Neuronal stem cell (in vitro differentiated cells): ENCODE results near the gene ORC3.

ENCODE experiments used
- DNase-seq: peaks from one replicate; pipeline ENCODE4 v3.0.0-alpha.2; 2013; ENCODE audit warnings: low spot score
- H2AFZ ChIP-seq: one replicate; pipeline ENCODE4 v1.6.1; 2013; ENCODE audit warnings: mild to moderate bottlenecking, low read length, inconsistent platforms
- H2AK5ac ChIP-seq: 2 replicates; pipeline ENCODE4 v1.6.1; 2013; ENCODE audit warnings: low read depth, mild to moderate bottlenecking, inconsistent platforms, low read length, moderate library complexity, mixed read lengths
- H2BK120ac ChIP-seq: 2 replicates; pipeline ENCODE4 v1.6.1; 2013; ENCODE audit warnings: low read depth, mild to moderate bottlenecking, inconsistent platforms, low read length, moderate library complexity, mixed read lengths
- H2BK12ac ChIP-seq: one replicate; pipeline ENCODE4 v1.6.1; 2013; ENCODE audit warnings: low read length, inconsistent platforms
- H2BK15ac ChIP-seq: 2 replicates; pipeline ENCODE4 v1.6.1; 2013; ENCODE audit warnings: mild to moderate bottlenecking, low read length, inconsistent platforms, mixed read lengths
- H2BK5ac ChIP-seq: one replicate; pipeline ENCODE4 v1.6.1; 2013; ENCODE audit warnings: inconsistent platforms, mild to moderate bottlenecking, low read length, moderate library complexity
- H3K14ac ChIP-seq: one replicate; pipeline ENCODE4 v1.6.1; 2013; ENCODE audit warnings: low read length, inconsistent platforms
- H3K18ac ChIP-seq: 2 replicates; pipeline ENCODE4 v1.6.1; 2013; ENCODE audit warnings: low read length, inconsistent platforms
- H3K23ac ChIP-seq: 2 replicates; pipeline ENCODE4 v1.6.1; 2013; ENCODE audit warnings: low read depth, mild to moderate bottlenecking, mixed read lengths, low read length, inconsistent platforms; ENCODE audit not compliant: poor library complexity
- H3K27ac ChIP-seq: replicated peaks from 3 replicates; pipeline ENCODE4 v1.5.1; 2013; ENCODE audit warnings: low read length, inconsistent platforms
- H3K27me3 ChIP-seq, 3 experiments: 2 replicates each; pipeline ENCODE4 v1.6.1; 2013; ENCODE audit warnings: low read length in 3 of 3, mild to moderate bottlenecking in 2 of 3, inconsistent platforms in 1 of 3, low read depth in 1 of 3, mixed read lengths in 1 of 3, moderate library complexity in 1 of 3; ENCODE audit not compliant: control insufficient read depth in 3 of 3, insufficient read depth in 3 of 3
- H3K36me3 ChIP-seq, 2 donors: replicated peaks in 1 of 2; 2 replicates each; pipeline ENCODE4 v1.6.1; 2013; ENCODE audit warnings: low read length in 2 of 2; ENCODE audit not compliant: control insufficient read depth in 2 of 2, insufficient read depth in 2 of 2
- H3K4ac ChIP-seq: 2 replicates; pipeline ENCODE4 v1.6.1; 2013; ENCODE audit warnings: inconsistent platforms, mild to moderate bottlenecking, low read length, moderate library complexity
- H3K4me1 ChIP-seq, 2 donors: 1 replicate in 1 of 2; 2 replicates in 1 of 2; pipeline ENCODE4 v1.6.1; 2013; ENCODE audit warnings: low read length in 2 of 2, low read depth in 1 of 2; ENCODE audit not compliant: control insufficient read depth in 2 of 2, insufficient read depth in 1 of 2
- H3K4me2 ChIP-seq: one replicate; pipeline ENCODE4 v1.6.1; 2013; ENCODE audit warnings: mild to moderate bottlenecking, low read length, inconsistent platforms; ENCODE audit not compliant: insufficient read depth, poor library complexity, severe bottlenecking
- H3K4me3 ChIP-seq, 2 donors: 2 replicates each; pipeline ENCODE4 v1.5.1; 2013; ENCODE audit warnings: low read length in 2 of 2, mild to moderate bottlenecking in 2 of 2, inconsistent platforms in 1 of 2, moderate library complexity in 1 of 2
- H3K79me1 ChIP-seq: one replicate; pipeline ENCODE4 v1.6.1; 2013; ENCODE audit warnings: low read depth, mild to moderate bottlenecking, inconsistent platforms, low read length, moderate library complexity
- H3K9ac ChIP-seq: one replicate; pipeline ENCODE4 v1.6.1; 2013; ENCODE audit warnings: mild to moderate bottlenecking, low read depth, low read length, inconsistent platforms; ENCODE audit not compliant: poor library complexity
- H3K9me3 ChIP-seq, 2 donors: replicated peaks in 1 of 2; 2 replicates each; pipeline versions ENCODE3 to v1.6.1; 2013; ENCODE audit warnings: low read length in 2 of 2, mild to moderate bottlenecking in 2 of 2, inconsistent platforms in 1 of 2, low read depth in 1 of 2, mixed read lengths in 1 of 2, moderate library complexity in 1 of 2; ENCODE audit not compliant: control insufficient read depth in 2 of 2, insufficient read depth in 1 of 2
- H4K8ac ChIP-seq: one replicate; pipeline ENCODE4 v1.6.1; 2013; ENCODE audit warnings: low read depth, mild to moderate bottlenecking, inconsistent platforms, low read length, moderate library complexity
- H4K91ac ChIP-seq: one replicate; pipeline ENCODE4 v1.6.1; 2013; ENCODE audit warnings: low read length, low read depth, mild to moderate bottlenecking, inconsistent platforms; ENCODE audit not compliant: poor library complexity
- WGBS, 2 donors: extraction: QIAGEN DNeasy Blood & Tissue Kit; methylation state at CpG; one replicate each; pipeline ENCODE4 v1.1.7; 2013; ENCODE audit warnings: missing lambda C conversion rate in 2 of 2, mixed read lengths in 1 of 2; ENCODE audit not compliant: insufficient read length in 2 of 2, insufficient replicate concordance in 1 of 2; ENCODE audit errors: extremely low coverage in 2 of 2; 5-methylcytosine and 5-hydroxymethylcytosine counted together

The ORC3 gene

DNA sequence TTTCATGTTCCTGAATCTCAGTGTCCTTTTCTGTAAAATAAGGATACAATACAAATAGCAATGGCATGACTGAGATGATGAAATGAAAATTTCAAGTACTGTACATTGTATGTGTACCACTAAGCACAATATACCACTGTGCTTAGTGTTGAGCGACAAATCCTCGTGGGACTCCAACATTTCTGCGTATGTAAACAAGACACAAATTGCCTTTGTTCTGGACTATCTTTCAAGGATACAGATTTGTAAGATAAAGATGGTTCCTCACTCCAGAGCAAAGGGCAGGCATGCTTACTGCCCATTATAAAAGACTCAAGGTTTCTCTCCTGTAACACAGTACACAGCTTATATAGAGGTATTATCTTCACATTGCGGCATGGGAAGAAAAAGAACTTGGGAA, 6.1 kb upstream of the ORC3 start:
- Histone ChIP-seq H3K18ac (no peak overlapping the region), H2BK120ac (no peak overlapping the region), H3K27me3 (no peaks in the 10 kb centered on the region), H3K27ac (no peak overlapping the region), H3K9ac (no peak overlapping the region), H3K9me3 (no peaks in the 10 kb centered on the region), H2AK5ac (no peak overlapping the region), H2AFZ (no peak overlapping the region), H4K91ac (no peak overlapping the region), H3K4ac (no peak overlapping the region), H3K23ac (no peak overlapping the region), H3K4me2 (no peak overlapping the region), H3K79me1 (no peaks in the 10 kb centered on the region), H2BK5ac (no peak overlapping the region), H4K8ac (no peak overlapping the region), H3K4me3 (no peak overlapping the region), H2BK15ac (no peak overlapping the region), H3K4me1 (peaks cover 0 to 3% of the 10 kb centered on the region in 2 donors), H3K14ac (no peak overlapping the region), H3K36me3 (peaks cover 4 to 81% of the 10 kb centered on the region in 2 donors), H2BK12ac (no peak overlapping the region)
- no CpG with 5 or more reads among the region's 4 CpGs for WGBS, 2 donors
- no peak for DNase-seq

GRCh38 chr6:87586371-87587077, 3.4 kb upstream of the ORC3 start:
- Histone ChIP-seq H3K36me3 (peaks cover 4 to 56% of the 10 kb centered on the region in 2 donors), H2BK15ac (no peak overlapping the region), H3K23ac (no peak overlapping the region), H2BK120ac (no peak overlapping the region), H3K9ac (no peak overlapping the region), H4K91ac (no peak overlapping the region), H3K4ac (no peak overlapping the region), H2AK5ac (no peak overlapping the region), H2BK5ac (no peak overlapping the region), H4K8ac (no peak overlapping the region), H3K4me3 (no peak overlapping the region), H3K9me3 (no peaks in the 10 kb centered on the region), H3K27me3 (no peaks in the 10 kb centered on the region), H3K14ac (no peak overlapping the region), H3K4me2 (no peak overlapping the region), H3K4me1 (peaks cover 0 to 6% of the 10 kb centered on the region in 2 donors), H3K27ac (no peak overlapping the region), H2AFZ (no peak overlapping the region), H2BK12ac (no peak overlapping the region), H3K18ac (no peak overlapping the region), H3K79me1 (peaks cover 2% of the 10 kb centered on the region)
- DNase-seq = no peak
- WGBS, 2 donors = no CpG with 5 or more reads among the region's 8 CpGs

- Histone ChIP-seq H3K18ac (no peak overlapping the region), H3K27ac (no peak overlapping the region), H3K23ac (no peak overlapping the region), H3K79me1 (peaks cover 2% of the 10 kb centered on the region), H4K91ac (no peak overlapping the region), H2BK120ac (no peak overlapping the region), H2AFZ (no peak overlapping the region), H3K4me2 (peak overlapping the region; percentile 62), H3K4me1 (peaks cover 0 to 6% of the 10 kb centered on the region in 2 donors), H4K8ac (no peak overlapping the region), H2AK5ac (no peak overlapping the region), H3K4me3 (peak overlapping the region; percentile 92 to 97), H2BK5ac (no peak overlapping the region), H3K14ac (no peak overlapping the region), H3K36me3 (peaks cover 0 to 52% of the 10 kb centered on the region in 2 donors), H3K9ac (no peak overlapping the region), H3K27me3 (no peaks in the 10 kb centered on the region), H2BK15ac (no peak overlapping the region), H3K9me3 (no peaks in the 10 kb centered on the region), H3K4ac (no peak overlapping the region), H2BK12ac (no peak overlapping the region)
- DNase-seq = no peak
- WGBS, 2 donors = no CpG with 5 or more reads among the region's 10 CpGs
These were observed 1.1 kb upstream of the ORC3 start for GRCh38 chr6:87588756-87589407.

GRCh38 chr6:87590417-87590880, 514 bp downstream of the ORC3 start:
- no peak overlapping the region for H2BK5ac ChIP-seq
- no peak overlapping the region for H2BK12ac ChIP-seq
- no peak overlapping the region for H3K14ac ChIP-seq
- no peak overlapping the region for H3K4ac ChIP-seq
- no peak overlapping the region for H2BK15ac ChIP-seq
- H3K27me3 ChIP-seq = no peaks in the 10 kb centered on the region
- H3K9me3 ChIP-seq = no peaks in the 10 kb centered on the region
- H3K36me3 ChIP-seq = peaks cover 0 to 53% of the 10 kb centered on the region in 2 donors
- no CpG with 5 or more reads among the region's 11 CpGs for WGBS, 2 donors
- H2AK5ac ChIP-seq = no peak overlapping the region
- H3K27ac ChIP-seq = no peak overlapping the region
- no peak overlapping the region for H4K8ac ChIP-seq
- peak overlapping the region; percentile 95 for H3K9ac ChIP-seq
- no peak overlapping the region for H4K91ac ChIP-seq
- H3K18ac ChIP-seq = no peak overlapping the region
- no peak overlapping the region for H2BK120ac ChIP-seq
- H3K4me3 ChIP-seq = peak overlapping the region; percentile 89 to 97
- H2AFZ ChIP-seq = peak overlapping the region; percentile 94
- no peak for DNase-seq
- peak overlapping the region; percentile 55 for H3K4me2 ChIP-seq
- no peak overlapping the region for H3K23ac ChIP-seq
- peaks cover 2% of the 10 kb centered on the region for H3K79me1 ChIP-seq
- peaks cover 0 to 6% of the 10 kb centered on the region in 2 donors for H3K4me1 ChIP-seq
